ENCODE measurements around the gene SMC1A.

Gene SMC1A

GRCh38 chrX:53340852-53341645 lies 81.4 kb downstream of the SMC1A start:
- no peak for TF ChIP-seq POLR2A (IDR thresholded peaks at IDR 0.05; ENCODE audit: low read depth, low read length)
- DNase-seq (ENCODE audit: insufficient read length, low spot score) (no peak), FAIRE-seq (no peak)

GRCh38 chrX:53337101-53337500 lies 85.4 kb downstream of the SMC1A start:
- no peak for FAIRE-seq
- no peak for DNase-seq (ENCODE audit: insufficient read length, low spot score)
- TF ChIP-seq POLR2A (IDR thresholded peaks at IDR 0.05; ENCODE audit: low read depth, low read length) = no peak

- no peak for DNase-seq (ENCODE audit: insufficient read length, low spot score)
- no peak for TF ChIP-seq POLR2A (IDR thresholded peaks at IDR 0.05; ENCODE audit: low read depth, low read length)
- no peak for FAIRE-seq
Measured at GRCh38 chrX:53333853-53334252, 88.6 kb downstream of the SMC1A start.

GRCh38 chrX:53332204-53332603 lies 90.2 kb downstream of the SMC1A start:
- DNase-seq (ENCODE audit: insufficient read length, low spot score) (no peak), FAIRE-seq (no peak)
- no peak for TF ChIP-seq POLR2A (IDR thresholded peaks at IDR 0.05; ENCODE audit: low read depth, low read length)

- DNase-seq (ENCODE audit: insufficient read length, low spot score) = no peak
- no peak for TF ChIP-seq POLR2A (IDR thresholded peaks at IDR 0.05; ENCODE audit: low read depth, low read length)
Measured at GRCh38 chrX:53330331-53330730, 92.1 kb downstream of the SMC1A start.

GRCh38 chrX:53324803-53325202 lies 97.7 kb downstream of the SMC1A start:
- DNase-seq (ENCODE audit: insufficient read length, low spot score) (no peak), FAIRE-seq (no peak)
- TF ChIP-seq POLR2A (IDR thresholded peaks at IDR 0.05; ENCODE audit: low read depth, low read length) = no peak

More at GRCh38 chrX:53330331-53330730, 92.1 kb downstream of the SMC1A start:
- FAIRE-seq = no peak

All from H54 (cell line).